ENCODE measurements around the gene PCDH9.
"Not testable (repeated sequence)": the region's sequence is repeated elsewhere in the genome, so short reads cannot be mapped to it uniquely, and the experiment has no call there.

PCDH9 gene

GRCh38 chr13:66339214-66339613, 890.9 kb downstream of the PCDH9 start:
- no peak for DNase-seq (ENCODE audit: low read depth)

- DNase-seq (ENCODE audit: low read depth): no peak
Observed at GRCh38 chr13:66338542-66338941, 891.6 kb downstream of the PCDH9 start.

- DNase-seq (ENCODE audit: low read depth): no peak
Observed at GRCh38 chr13:66335626-66336025, 894.5 kb downstream of the PCDH9 start.

- no peak for DNase-seq (ENCODE audit: low read depth)
Observed at GRCh38 chr13:66329988-66330451, 900.1 kb downstream of the PCDH9 start.

GRCh38 chr13:66328476-66328875, 901.7 kb downstream of the PCDH9 start:
- no peak for DNase-seq (ENCODE audit: low read depth)

GRCh38 chr13:66323745-66324347, 906.3 kb downstream of the PCDH9 start:
- no peak for DNase-seq (ENCODE audit: low read depth)

- no peak for DNase-seq (ENCODE audit: low read depth)
Observed at GRCh38 chr13:66322936-66323335, 907.2 kb downstream of the PCDH9 start.

GRCh38 chr13:66322193-66322740, 907.9 kb downstream of the PCDH9 start:
- no peak for DNase-seq (ENCODE audit: low read depth)

- DNase-seq (ENCODE audit: low read depth): no peak
Observed at GRCh38 chr13:66314911-66315310, 915.2 kb downstream of the PCDH9 start.

- no peak for DNase-seq (ENCODE audit: low read depth)
Observed at GRCh38 chr13:66313413-66313812, 916.7 kb downstream of the PCDH9 start.

- no peak for DNase-seq (ENCODE audit: low read depth)
Observed at GRCh38 chr13:66312312-66313087, 917.6 kb downstream of the PCDH9 start.

- no peak for DNase-seq (ENCODE audit: low read depth)
Observed at GRCh38 chr13:66305961-66306617, 924.0 kb downstream of the PCDH9 start.

- no peak for DNase-seq (ENCODE audit: low read depth)
Observed at GRCh38 chr13:66301482-66301881, 928.7 kb downstream of the PCDH9 start.

GRCh38 chr13:66301006-66301405, 929.1 kb downstream of the PCDH9 start:
- DNase-seq (ENCODE audit: low read depth): no peak

- no peak for DNase-seq (ENCODE audit: low read depth)
Observed at GRCh38 chr13:66296875-66297274, 933.3 kb downstream of the PCDH9 start.

GRCh38 chr13:66296328-66296727, 933.8 kb downstream of the PCDH9 start:
- DNase-seq (ENCODE audit: low read depth): no peak

- DNase-seq (ENCODE audit: low read depth): not testable (repeated sequence)
Observed at GRCh38 chr13:66286806-66287205, 943.3 kb downstream of the PCDH9 start.

GRCh38 chr13:66275416-66275815, 954.7 kb downstream of the PCDH9 start:
- DNase-seq (ENCODE audit: low read depth): no peak

- no peak for DNase-seq (ENCODE audit: low read depth)
Observed at GRCh38 chr13:66273011-66273410, 957.1 kb downstream of the PCDH9 start.

GRCh38 chr13:66266761-66267160, 963.4 kb downstream of the PCDH9 start:
- DNase-seq (ENCODE audit: low read depth): no peak

GRCh38 chr13:66266348-66266747, 963.8 kb downstream of the PCDH9 start:
- no peak for DNase-seq (ENCODE audit: low read depth)

GRCh38 chr13:66265371-66265770, 964.8 kb downstream of the PCDH9 start:
- no peak for DNase-seq (ENCODE audit: low read depth)

- no peak for DNase-seq (ENCODE audit: low read depth)
Observed at GRCh38 chr13:66264971-66265370, 965.2 kb downstream of the PCDH9 start.

Measured in stimulated activated CD8-positive, alpha-beta memory T cell treated with anti-CD3 and anti-CD28 coated beads, Interleukin-15, amount 100 ng/mL, for 24 hours (primary cell).